Common myeloid progenitor, CD34-positive (primary cell): ENCODE results near the gene DAPK1.

Experiments
- CTCF ChIA-PET: fragments of 350-600 bp; sonication (Branson Sonifier 250); formaldehyde crosslinking; loops from one replicate; lab custom pipeline; 2021; ENCODE audit warnings: antibody characterized with exemption; lab: Charles Lee
- POLR2A ChIA-PET: fragments of 350-600 bp; sonication (Branson Sonifier 250); formaldehyde crosslinking; loops from one replicate; lab custom pipeline; 2021; ENCODE audit warnings: antibody characterized with exemption; lab: Charles Lee
- DNase-seq, 3 donors: peaks; one replicate each; pipeline versions ENCODE4 v3.0.0 to v3.0.0-alpha.2; 2013
- H3K27ac ChIP-seq, 2 experiments: 1 replicate in 1 of 2; 2 replicates in 1 of 2; pipeline ENCODE4 v1.7.0; 2013; ENCODE audit warnings: inconsistent platforms in 2 of 2, low read length in 2 of 2, mild to moderate bottlenecking in 2 of 2, low read depth in 1 of 2, moderate library complexity in 1 of 2; ENCODE audit not compliant: severe bottlenecking in 2 of 2, insufficient read depth in 1 of 2, poor library complexity in 1 of 2
- H3K27me3 ChIP-seq, 5 experiments: replicated peaks in 2 of 5; 1 replicate in 3 of 5; 2 replicates in 2 of 5; pipeline versions ENCODE4 v1.6.1 to v1.7.0; 2013; ENCODE audit warnings: low read length in 4 of 5, mild to moderate bottlenecking in 2 of 5, moderate library complexity in 2 of 5, inconsistent platforms in 1 of 5; ENCODE audit not compliant: insufficient read depth in 5 of 5, control insufficient read depth in 4 of 5
- H3K36me3 ChIP-seq, 4 experiments: 1 replicate in 2 of 4; 2 replicates in 2 of 4; pipeline versions ENCODE4 v1.6.1 to v1.7.0; 2013; ENCODE audit warnings: low read length in 3 of 4, control low read depth in 1 of 4, mild to moderate bottlenecking in 1 of 4; ENCODE audit not compliant: control insufficient read depth in 4 of 4, insufficient read depth in 4 of 4
- H3K4me1 ChIP-seq, 4 experiments: 1 replicate in 3 of 4; 2 replicates in 1 of 4; pipeline versions ENCODE4 v1.6.1 to v1.7.1; 2013; ENCODE audit warnings: low read length in 3 of 4, mild to moderate bottlenecking in 3 of 4, control low read depth in 1 of 4, inconsistent platforms in 1 of 4, moderate library complexity in 1 of 4; ENCODE audit not compliant: control insufficient read depth in 4 of 4, insufficient read depth in 4 of 4; ENCODE audit errors: control extremely low read depth in 1 of 4
- H3K4me3 ChIP-seq, 7 experiments: 1 replicate in 4 of 7; 2 replicates in 3 of 7; pipeline versions ENCODE4 v1.5.1 to v1.7.0; 2013; ENCODE audit warnings: mild to moderate bottlenecking in 7 of 7, low read length in 6 of 7, moderate library complexity in 6 of 7, inconsistent platforms in 2 of 7, low read depth in 2 of 7, control low read depth in 1 of 7; ENCODE audit not compliant: insufficient read depth in 4 of 7, control insufficient read depth in 1 of 7; ENCODE audit errors: extremely low read depth in 1 of 7
- H3K9me3 ChIP-seq, 5 experiments: 1 replicate in 4 of 5; 2 replicates in 1 of 5; pipeline versions ENCODE4 v1.6.1 to v1.7.1; 2013; ENCODE audit warnings: low read length in 4 of 5, mild to moderate bottlenecking in 2 of 5, inconsistent platforms in 1 of 5, low read depth in 1 of 5, moderate library complexity in 1 of 5; ENCODE audit not compliant: control insufficient read depth in 4 of 5, insufficient read depth in 2 of 5; ENCODE audit errors: control extremely low read depth in 1 of 5
- WGBS: methylation state at CpG from one replicate; pipeline ENCODE4 v1.1.5; 2013; ENCODE audit not compliant: insufficient coverage; 5-methylcytosine and 5-hydroxymethylcytosine counted together

The DAPK1 gene

GRCh38 chr9:87580941-87581438 is 83.3 kb downstream of the DAPK1 start:
- peaks cover 3 to 39% (median 16%) of the 10 kb centered on the region in 4 experiments for H3K4me1 ChIP-seq
- POLR2A ChIA-PET, result no interaction called here

DNA sequence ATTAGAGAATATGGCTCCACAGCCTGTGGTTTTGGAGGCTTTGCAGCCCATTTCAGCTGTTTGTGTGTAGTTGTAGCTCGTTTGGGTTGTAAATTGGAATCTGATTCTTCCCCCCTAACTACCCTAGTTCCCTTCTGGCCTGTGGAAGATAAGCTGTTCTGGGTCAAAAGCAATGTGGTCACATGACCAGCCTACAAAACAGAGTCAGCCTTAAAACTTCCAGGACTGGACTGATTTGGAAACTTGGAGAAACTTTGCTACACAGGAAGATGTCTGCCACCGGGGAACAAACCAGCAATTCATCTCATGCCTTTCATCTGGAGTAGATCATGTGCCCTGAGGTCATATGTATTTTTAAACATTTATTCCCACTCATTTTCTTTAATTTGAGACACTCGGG is 83.8 kb downstream of the DAPK1 start:
- Histone ChIP-seq H3K36me3 (peaks cover 0 to 6% (median 2%) of the 10 kb centered on the region in 4 experiments), H3K4me3 (no peak overlapping the region), H3K4me1 (peaks cover 3 to 39% (median 17%) of the 10 kb centered on the region in 4 experiments), H3K27ac (peak overlapping the region in 1 of 2 experiments; percentile 12), H3K27me3 (no peaks in the 10 kb centered on the region), H3K9me3 (no peaks in the 10 kb centered on the region)
- CTCF ChIA-PET, result interaction anchor here (1.3 to 4.1 kb wide), 3 partner anchors 12 to 17 kb away, joined by 4 to 26 read pairs (median 9); no protein-coding TSS in a partner anchor
- no CpG with 5 or more reads among the region's 3 CpGs for WGBS
- POLR2A ChIA-PET, result no interaction called here
- DNase-seq, result peak in 1 of 3 donors; percentile 47

More at GRCh38 chr9:87580941-87581438, 83.3 kb downstream of the DAPK1 start:
- CTCF ChIA-PET, result interaction anchor here (0.9 to 4.1 kb wide), 7 partner anchors 9 to 83 kb away, joined by 3 to 26 read pairs (median 5); partner anchors contain the start of gene DAPK1
- H3K9me3 ChIP-seq, result no peaks in the 10 kb centered on the region
- 92% methylated on average over 9 of the region's 10 CpGs for WGBS
- no peaks in the 10 kb centered on the region for H3K27me3 ChIP-seq
- H3K4me3 ChIP-seq, result no peak overlapping the region
- DNase-seq, result no peak
- no peak overlapping the region for H3K27ac ChIP-seq
- H3K36me3 ChIP-seq, result peaks cover 0 to 5% (median 2%) of the 10 kb centered on the region in 4 experiments

GRCh38 chr9:87581949-87582637 is 84.4 kb downstream of the DAPK1 start:
- CTCF ChIA-PET, result interaction anchor here (1.3 to 4.1 kb wide), 3 partner anchors 11 to 17 kb away, joined by 4 to 26 read pairs (median 9); no protein-coding TSS in a partner anchor
- DNase-seq, result no peak

GRCh38 chr9:87584326-87584725 is 86.7 kb downstream of the DAPK1 start:
- CTCF ChIA-PET, result interaction anchor here (1.1 to 2.1 kb wide), 2 partner anchors 10 to 11 kb away, joined by 4 to 5 read pairs; no protein-coding TSS in a partner anchor
- POLR2A ChIA-PET, result no interaction called here
- H3K4me1 ChIP-seq, result peaks cover 3 to 22% (median 15%) of the 10 kb centered on the region in 4 experiments
- no peaks in the 10 kb centered on the region for H3K27me3 ChIP-seq
- peaks cover 0 to 6% (median 1%) of the 10 kb centered on the region in 4 experiments for H3K36me3 ChIP-seq
- H3K4me3 ChIP-seq, result no peak overlapping the region
- H3K27ac ChIP-seq, result no peak overlapping the region
- no peak for DNase-seq
- H3K9me3 ChIP-seq, result no peaks in the 10 kb centered on the region

More at GRCh38 chr9:87581949-87582637, 84.4 kb downstream of the DAPK1 start:
- POLR2A ChIA-PET, result no interaction called here
- Histone ChIP-seq H3K27me3 (no peaks in the 10 kb centered on the region), H3K4me3 (no peak overlapping the region), H3K27ac (no peak overlapping the region), H3K36me3 (peaks cover 0 to 6% (median 2%) of the 10 kb centered on the region in 4 experiments), H3K4me1 (peaks cover 3 to 39% (median 17%) of the 10 kb centered on the region in 4 experiments), H3K9me3 (no peaks in the 10 kb centered on the region)
- WGBS, result 96% methylated on average over 10 of the region's 10 CpGs

GRCh38 chr9:87585123-87585855 is 87.6 kb downstream of the DAPK1 start:
- Histone ChIP-seq H3K9me3 (no peaks in the 10 kb centered on the region), H3K4me1 (peaks cover 0 to 14% (median 12%) of the 10 kb centered on the region in 4 experiments), H3K27ac (no peak overlapping the region), H3K36me3 (peaks cover 0 to 6% (median 3%) of the 10 kb centered on the region in 4 experiments), H3K27me3 (no peaks in the 10 kb centered on the region), H3K4me3 (no peak overlapping the region)
- ChIA-PET CTCF (interaction anchor here (1.1 to 2.1 kb wide), 4 partner anchors 9 to 88 kb away, joined by 3 to 5 read pairs (median 4); partner anchors contain the start of gene DAPK1), POLR2A (no interaction called here)
- DNase-seq, result no peak
- WGBS, result 86% methylated on average over 1 of the region's 5 CpGs

GRCh38 chr9:87586731-87587355 is 89.2 kb downstream of the DAPK1 start:
- POLR2A ChIA-PET, result no interaction called here
- no peaks in the 10 kb centered on the region for H3K27me3 ChIP-seq

More at GRCh38 chr9:87586731-87587355, 89.2 kb downstream of the DAPK1 start:
- WGBS, result 92% methylated on average over 3 of the region's 9 CpGs
- no peak for DNase-seq
- Histone ChIP-seq H3K9me3 (no peaks in the 10 kb centered on the region), H3K27ac (no peak overlapping the region), H3K36me3 (peaks cover 0 to 8% (median 4%) of the 10 kb centered on the region in 4 experiments), H3K4me1 (peaks cover 0 to 4% (median 2%) of the 10 kb centered on the region in 4 experiments), H3K4me3 (no peak overlapping the region)
- CTCF ChIA-PET, result interaction anchor here (1.2 to 1.5 kb wide), 2 partner anchors 8 to 17 kb away, joined by 3 to 5 read pairs; no protein-coding TSS in a partner anchor
